HG03064 (cell line): ENCODE results near the gene ZC3HAV1L.
"Not testable (repeated sequence)": the region's sequence is repeated elsewhere in the genome, so short reads cannot be mapped to it uniquely, and the experiment has no call there.

Experiments used
- ATAC-seq: cut with Tn5 transposase; IDR thresholded peaks from one replicate; pipeline ENCODE4 v1.9.1; 2021; ENCODE audit warnings: low read depth; ENCODE audit not compliant: unreplicated experiment

The ZC3HAV1L gene

GRCh38 chr7:139023076-139023475, 12.8 kb downstream of the ZC3HAV1L start:
- no peak for ATAC-seq

- no peak for ATAC-seq
These were observed 13.6 kb downstream of the ZC3HAV1L start for GRCh38 chr7:139022286-139022685.

GRCh38 chr7:139018910-139019309, 16.9 kb downstream of the ZC3HAV1L start:
- ATAC-seq, result no peak

- ATAC-seq, result peak; percentile 85
These were observed 18.8 kb downstream of the ZC3HAV1L start for GRCh38 chr7:139016931-139017511.

GRCh38 chr7:139011373-139011772, 24.5 kb downstream of the ZC3HAV1L start:
- no peak for ATAC-seq

GRCh38 chr7:139004321-139005090, 31.3 kb downstream of the ZC3HAV1L start:
- no peak for ATAC-seq

- no peak for ATAC-seq
These were observed 36.4 kb downstream of the ZC3HAV1L start for GRCh38 chr7:138999414-138999813.

- ATAC-seq, result no peak
These were observed 43.8 kb downstream of the ZC3HAV1L start for GRCh38 chr7:138992052-138992531.

- ATAC-seq, result no peak
These were observed 48.2 kb downstream of the ZC3HAV1L start for GRCh38 chr7:138987686-138988085.

- ATAC-seq, result no peak
These were observed 53.6 kb downstream of the ZC3HAV1L start for GRCh38 chr7:138982204-138982623.

GRCh38 chr7:138981332-138982203, 54.3 kb downstream of the ZC3HAV1L start, which contains the start of gene KIAA1549:
Gene KIAA1549 (minus strand): TSS chr7:138981389. CDS start chr7:138981269, 120 bp downstream.
- ATAC-seq, result peak; percentile 80

- ATAC-seq, result peak; percentile 41
These were observed 55.1 kb downstream of the ZC3HAV1L start for GRCh38 chr7:138980563-138981291.

GRCh38 chr7:138979988-138980562, 55.8 kb downstream of the ZC3HAV1L start:
- ATAC-seq, result no peak

- no peak for ATAC-seq
These were observed 56.4 kb downstream of the ZC3HAV1L start for GRCh38 chr7:138979226-138979979.

GRCh38 chr7:138978541-138979184, 57.2 kb downstream of the ZC3HAV1L start:
- ATAC-seq, result no peak

GRCh38 chr7:138976161-138976560, 59.7 kb downstream of the ZC3HAV1L start:
- ATAC-seq, result not testable (repeated sequence)
